Measurements from ENCODE around the gene FAAP20.
A peak's percentile ranks its signal among the peaks of the same experiment; 100 is the strongest.

Gene FAAP20

DNA sequence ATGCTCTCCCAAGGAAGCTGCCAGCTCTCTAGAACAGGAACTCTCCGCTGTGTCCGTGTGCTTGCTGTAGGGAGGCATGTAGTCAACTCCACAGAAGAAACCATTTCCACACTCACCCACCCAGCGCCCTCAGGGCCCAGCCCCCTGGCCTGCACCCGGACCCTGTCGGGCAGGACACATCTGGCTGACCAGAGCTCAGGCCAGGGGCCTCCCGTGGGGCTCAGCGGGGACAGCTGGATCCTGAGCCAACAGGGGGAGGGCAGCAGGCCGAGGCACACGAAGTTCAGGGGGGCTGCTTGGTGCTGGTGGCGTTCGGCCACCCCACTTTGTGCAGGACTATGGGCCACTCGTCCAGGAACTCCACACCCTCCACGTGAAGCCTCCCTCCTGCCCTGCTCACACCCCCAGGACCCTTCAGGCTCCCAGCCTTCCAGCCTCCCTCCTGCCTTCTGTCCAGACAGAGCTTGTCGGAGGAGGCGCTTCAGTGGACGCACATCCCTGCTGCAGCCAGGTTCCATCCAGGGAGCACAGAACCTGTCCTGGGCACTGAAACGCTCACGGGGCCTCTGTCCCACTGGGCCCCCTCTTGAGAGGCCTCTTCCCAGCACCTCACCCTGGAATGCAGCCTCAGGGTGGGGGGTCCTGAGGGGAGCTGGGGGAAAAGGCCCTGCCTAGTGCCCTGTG, 15.0 kb upstream of the FAAP20 start:
- DNase-seq: no peak

GRCh38 chr1:2208309-2209239, 14.0 kb upstream of the FAAP20 start:
- no peak for DNase-seq

DNA sequence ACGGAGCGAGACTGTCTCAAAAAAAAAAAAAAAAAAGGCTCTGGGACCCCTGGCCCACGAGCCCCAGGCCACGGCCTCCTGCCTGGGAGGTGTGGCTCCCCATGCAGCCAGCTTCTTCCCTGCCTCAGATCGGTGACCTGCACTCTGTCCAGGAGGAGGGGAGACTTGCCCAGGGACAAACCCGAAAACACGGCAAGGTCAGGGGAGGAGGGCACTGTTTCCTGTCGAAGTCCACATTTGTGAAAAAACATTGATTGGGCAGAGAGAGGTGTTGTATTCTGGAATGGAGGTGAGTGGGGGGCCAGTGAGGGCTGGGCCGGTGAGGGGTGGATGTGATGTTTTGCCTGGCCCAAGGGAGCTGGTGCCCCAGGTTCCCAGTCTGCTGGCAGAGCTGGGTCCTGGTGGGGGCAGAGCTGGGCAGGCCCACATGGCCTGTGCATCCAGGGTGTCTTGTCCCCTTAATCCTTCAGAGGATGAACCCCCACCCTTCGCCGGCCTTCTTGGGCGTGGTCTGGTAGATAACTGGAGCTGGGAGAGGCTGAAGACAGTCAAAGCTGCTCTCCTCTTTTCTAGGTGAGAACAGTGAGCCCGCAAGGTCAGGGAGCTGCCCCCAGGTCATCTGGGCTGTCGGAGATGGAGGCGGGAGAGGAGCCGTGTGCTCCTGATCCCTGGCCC, 12.4 kb upstream of the FAAP20 start:
- DNase-seq: no peak

- DNase-seq: peak; percentile 86
Measured at GRCh38 chr1:2205191-2205952, 10.8 kb upstream of the FAAP20 start.

DNA sequence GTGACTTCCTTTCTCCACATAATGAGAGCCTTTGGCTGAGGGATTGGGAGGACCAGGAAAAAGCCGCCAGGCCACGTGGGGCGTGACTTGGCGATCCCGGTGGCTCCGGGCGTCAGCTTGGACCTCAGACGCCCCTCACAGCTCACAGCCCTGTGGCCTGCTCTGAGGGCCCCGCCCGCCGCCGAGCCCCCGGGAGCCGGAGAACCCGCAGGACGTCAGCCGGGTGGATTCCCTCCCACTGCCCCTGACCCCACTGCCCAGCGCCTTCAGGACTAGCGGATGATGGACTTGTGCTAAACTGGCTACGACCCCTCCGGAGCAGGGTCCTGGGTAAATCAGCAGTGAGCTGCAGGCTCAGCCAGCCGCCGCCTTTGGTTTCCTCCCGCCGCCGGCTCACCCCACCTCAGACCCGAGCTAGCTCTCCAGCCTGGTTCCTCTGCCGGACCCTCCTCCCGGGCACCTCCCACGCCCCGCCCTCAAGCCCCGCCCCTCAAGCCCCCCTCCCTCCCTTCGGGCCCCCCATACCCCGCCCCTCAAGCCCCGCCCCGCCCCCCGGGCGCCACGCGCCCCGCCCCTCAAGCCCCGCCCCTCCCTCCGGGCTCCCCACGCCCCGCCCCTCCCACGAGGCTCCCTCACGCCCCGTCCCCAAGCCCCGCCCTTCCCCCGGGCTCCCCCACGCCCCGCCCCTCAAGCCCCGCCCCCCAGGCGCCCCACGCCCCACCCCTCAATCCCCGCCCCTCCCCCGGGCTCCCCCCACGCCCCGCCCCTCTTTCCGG, 10.0 kb upstream of the FAAP20 start:
- DNase-seq: peak; percentile 73

- DNase-seq: no peak
Measured at GRCh38 chr1:2203671-2204414, 9.3 kb upstream of the FAAP20 start.

DNA sequence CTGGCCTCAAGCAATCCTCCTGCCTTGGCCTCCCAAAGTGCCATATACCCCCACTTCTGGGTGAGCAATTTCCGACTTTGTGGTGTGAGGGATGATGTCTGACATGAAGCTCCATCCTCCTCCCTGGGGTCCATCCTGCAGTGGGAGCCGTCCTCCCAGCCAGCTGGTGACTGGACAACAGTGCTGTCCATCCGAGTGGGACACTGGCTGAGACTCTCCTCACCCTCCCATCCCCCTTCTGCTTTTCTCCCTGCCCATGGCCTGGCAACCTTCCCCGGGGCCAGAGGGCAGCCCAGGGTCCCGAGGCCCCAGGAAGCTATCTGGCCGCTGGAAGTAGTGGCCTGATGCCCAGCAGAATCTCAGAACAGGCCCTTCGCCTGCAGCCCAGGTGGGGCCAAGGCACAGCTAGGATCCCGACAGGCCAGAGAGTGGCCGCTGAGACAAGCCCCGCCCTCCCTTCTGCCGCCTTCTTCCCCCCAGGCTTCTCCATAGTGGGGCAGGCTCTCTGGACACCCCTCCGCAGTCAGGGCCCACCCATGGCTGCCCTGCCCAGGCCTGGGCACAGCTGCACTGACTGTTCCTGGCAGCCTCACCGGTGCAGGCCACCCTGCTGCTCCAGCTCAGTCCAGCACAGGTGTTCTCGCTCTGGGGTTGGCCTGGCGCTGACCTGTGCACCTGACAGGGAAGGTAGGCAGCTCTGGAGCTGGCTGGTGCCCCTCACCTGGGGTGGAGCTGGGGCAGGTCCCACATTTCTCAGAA, 8.4 kb upstream of the FAAP20 start:
- DNase-seq: no peak

DNA sequence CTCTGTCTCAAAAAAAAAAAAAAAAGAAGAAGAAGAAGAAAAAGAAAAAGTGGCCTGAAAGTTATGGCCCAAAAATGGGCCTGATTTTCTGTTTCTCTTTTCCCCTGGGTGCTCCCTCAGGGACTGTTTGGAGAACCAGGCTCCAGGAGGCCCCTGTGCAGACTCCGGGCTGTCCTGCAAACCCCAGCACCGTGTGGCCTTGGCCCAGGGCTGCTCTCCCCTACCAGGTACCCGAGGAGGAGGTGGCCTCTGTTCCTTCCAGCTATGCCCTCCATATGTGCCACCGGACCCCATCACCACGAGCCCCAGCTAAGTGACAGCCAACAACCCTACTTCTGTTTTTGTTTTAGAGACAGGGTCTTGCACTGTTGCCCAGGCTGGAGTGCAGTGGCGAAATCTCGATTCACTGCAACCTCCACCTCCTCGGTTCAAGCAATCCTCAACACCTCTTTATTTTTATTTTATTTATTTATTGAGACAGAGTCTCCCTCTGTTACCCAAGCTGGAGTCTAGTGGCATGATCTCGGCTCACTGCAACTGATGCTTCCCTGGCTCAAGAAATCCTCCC, 7.5 kb upstream of the FAAP20 start:
- DNase-seq: no peak

- DNase-seq: no peak
Measured at GRCh38 chr1:2201062-2201461, 6.5 kb upstream of the FAAP20 start.

GRCh38 chr1:2200308-2200943, 5.9 kb upstream of the FAAP20 start:
- DNase-seq: no peak

- DNase-seq: peak; percentile 76
Measured at GRCh38 chr1:2199042-2199810, 4.7 kb upstream of the FAAP20 start.

DNA sequence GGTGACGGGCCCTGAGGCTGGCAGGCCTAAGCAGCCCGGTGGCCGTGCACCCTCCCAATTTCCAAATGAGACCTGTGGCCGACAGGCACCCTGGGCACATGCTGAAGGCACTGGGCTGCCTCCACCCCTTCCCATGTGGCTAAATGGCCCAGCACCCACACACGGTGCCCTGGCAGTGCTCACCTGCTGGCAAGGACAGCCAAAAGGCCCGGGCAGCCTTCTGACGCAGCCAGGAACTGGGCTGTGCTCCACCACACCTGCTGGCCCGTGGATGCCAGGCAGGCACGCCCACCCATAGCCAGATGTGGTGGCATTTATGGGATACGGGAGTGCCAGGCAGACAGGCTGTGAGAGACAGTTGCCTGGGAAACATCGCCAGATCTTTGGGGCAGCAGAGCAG, 4.0 kb upstream of the FAAP20 start:
- no peak for DNase-seq

DNA sequence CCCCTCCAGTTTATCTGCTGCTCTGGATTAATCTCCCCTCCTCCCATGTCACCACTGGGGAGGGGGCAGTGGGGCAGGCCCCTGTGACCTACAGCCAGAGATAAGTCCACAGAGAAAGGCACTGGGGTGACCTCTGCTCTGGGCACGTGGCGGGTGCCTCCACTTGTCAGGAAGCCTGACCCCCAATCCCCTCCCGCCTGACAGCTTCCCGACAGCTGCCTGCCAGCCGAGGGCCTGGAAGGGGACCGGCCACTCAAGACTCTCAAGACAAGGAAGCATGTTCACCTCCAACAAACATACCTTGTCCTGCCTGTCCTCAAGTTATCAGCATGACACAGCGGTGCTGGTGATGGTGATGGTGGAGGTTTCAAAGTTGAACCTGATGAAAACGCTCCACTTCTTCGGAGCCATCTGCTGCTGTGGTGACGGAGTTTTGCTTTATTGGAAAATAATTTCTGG, 3.2 kb upstream of the FAAP20 start:
- no peak for DNase-seq

GRCh38 chr1:2196901-2197638, 2.5 kb upstream of the FAAP20 start:
- DNase-seq: no peak

DNA sequence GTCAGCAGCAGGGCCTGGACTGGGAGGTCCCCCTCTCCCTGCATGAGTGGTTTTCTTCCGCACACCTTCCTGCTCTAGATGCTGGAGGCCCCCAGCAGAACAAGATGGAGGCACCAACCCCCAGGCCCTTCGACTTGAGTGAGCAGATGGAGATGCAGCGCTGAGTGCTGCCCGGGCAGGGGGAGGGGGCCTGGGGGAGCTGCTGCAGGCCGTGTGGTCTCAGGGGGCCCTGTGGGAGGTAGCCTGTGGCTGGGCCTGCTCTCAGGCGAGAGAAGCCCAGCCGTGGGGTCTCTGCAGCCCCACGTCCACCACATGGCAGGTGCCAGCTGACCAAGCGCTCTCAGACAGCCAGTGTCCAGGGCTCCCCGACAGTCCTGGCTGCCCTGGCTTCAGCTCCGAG, 1.2 kb upstream of the FAAP20 start:
- DNase-seq: no peak

GRCh38 chr1:2194898-2195673, 514 bp upstream of the FAAP20 start:
- peak; percentile 71 for DNase-seq

Measured in NCI-H146 (cell line).